Endothelial cell of umbilical vein (primary cell): ENCODE measurements around the gene UBE2G1. TPM values are rescaled to one million over a fixed set of nuclear protein-coding genes. Genes with fewer than 3 reads are reported as not detected.

ENCODE experiments used
- BruUV-seq: library from RNA; stranded (reverse); fragments of 400-500 nt; replicated peaks from 2 replicates; lab custom pipeline; 2021; lab: Mats Ljungman, UMichigan
- CTCF ChIA-PET: fragments of 300-600, 350-600 bp; sonication (Branson Sonifier 250); formaldehyde crosslinking; loops from one replicate; lab custom pipeline; 2021; ENCODE audit warnings: antibody characterized with exemption, inconsistent platforms; lab: Charles Lee
- POLR2A ChIA-PET: fragments of 300-600, 350-600 bp; sonication (Branson Sonifier 250); formaldehyde crosslinking; loops from one replicate; lab custom pipeline; 2021; ENCODE audit warnings: antibody characterized with exemption, inconsistent platforms; lab: Charles Lee
- DNase-seq: peaks from one replicate; pipeline ENCODE4 v3.0.0-alpha.2; 2011; ENCODE audit warnings: low read depth, low spot score
- FAIRE-seq: peaks from 2 replicates; lab custom pipeline; 2011; peaks lifted over from hg19 to GRCh38; lab: Jason Lieb, UNC
- H2AFZ ChIP-seq: 2 replicates; pipeline ENCODE4 v1.6.0; 2012; ENCODE audit warnings: low read depth, low read length, control low read depth, inconsistent platforms
- H3K27ac ChIP-seq: 2 replicates; pipeline ENCODE4 v1.5.1; 2011; ENCODE audit warnings: low read depth, mild to moderate bottlenecking, control low read depth, low read length, moderate library complexity; ENCODE audit not compliant: insufficient read depth
- H3K27me3 ChIP-seq, 2 experiments: 2 replicates each; pipeline versions ENCODE4 v1.6.0 to v1.6.1; 2011; ENCODE audit warnings: low read length in 2 of 2, mixed read lengths in 1 of 2; ENCODE audit not compliant: control insufficient read depth in 2 of 2, insufficient read depth in 2 of 2
- H3K36me3 ChIP-seq, 2 experiments: 2 replicates in 1 of 2; 3 replicates in 1 of 2; pipeline ENCODE4 v1.5.1; 2011; ENCODE audit warnings: low read length in 2 of 2, mild to moderate bottlenecking in 1 of 2, moderate library complexity in 1 of 2; ENCODE audit not compliant: control insufficient read depth in 2 of 2, insufficient read depth in 2 of 2; ENCODE audit errors: extremely low read depth in 1 of 2
- H3K4me1 ChIP-seq: 3 replicates; pipeline ENCODE4 v1.5.1; 2011; ENCODE audit warnings: mild to moderate bottlenecking, low read length; ENCODE audit not compliant: control insufficient read depth, insufficient read depth; ENCODE audit errors: extremely low read depth
- H3K4me2 ChIP-seq: 2 replicates; pipeline ENCODE4 v1.6.1; 2011; ENCODE audit warnings: low read length, control low read depth, mixed read lengths; ENCODE audit not compliant: insufficient read depth
- H3K4me3 ChIP-seq, 3 experiments: fragments of 200-600 bp in 1 of 3; sonication (generic), shearing (Covaris generic) in 1 of 3; replicated peaks in 1 of 3; 2 replicates each; pipeline ENCODE4 v1.5.1; 2011 to 2016; ENCODE audit warnings: control low read depth in 3 of 3, low read length in 3 of 3, mild to moderate bottlenecking in 2 of 3, inconsistent platforms in 1 of 3, low read depth in 1 of 3, moderate library complexity in 1 of 3; ENCODE audit not compliant: insufficient read depth in 1 of 3
- H3K79me2 ChIP-seq: 2 replicates; pipeline ENCODE4 v1.6.0; 2012; ENCODE audit warnings: low read length, inconsistent platforms; ENCODE audit not compliant: control insufficient read depth, insufficient read depth
- H3K9ac ChIP-seq: replicated peaks from 2 replicates; pipeline ENCODE3; 2011; ENCODE audit warnings: low read length, control low read depth; ENCODE audit not compliant: insufficient read depth; ENCODE audit errors: extremely low read depth
- H3K9me1 ChIP-seq: replicated peaks from 3 replicates; pipeline ENCODE4 v1.6.0; 2011; ENCODE audit warnings: mild to moderate bottlenecking, low read length; ENCODE audit not compliant: control insufficient read depth, insufficient read depth; ENCODE audit errors: extremely low read depth
- H3K9me3 ChIP-seq: replicated peaks from 2 replicates; pipeline ENCODE4 v1.5.1; 2012; ENCODE audit warnings: low read length, inconsistent platforms; ENCODE audit not compliant: control insufficient read depth, insufficient read depth
- H4K20me1 ChIP-seq: replicated peaks from 2 replicates; pipeline ENCODE3; 2011; ENCODE audit warnings: mild to moderate bottlenecking, low read length; ENCODE audit not compliant: control insufficient read depth, insufficient read depth; ENCODE audit errors: extremely low read depth
- CTCF ChIP-seq, 2 donors: IDR thresholded peaks; 1 replicate in 1 of 2; 2 replicates in 1 of 2; pipeline ENCODE4 v1.5.1; 2011; ENCODE audit warnings: low read length in 2 of 2, mild to moderate bottlenecking in 2 of 2, moderate library complexity in 2 of 2, control low read depth in 1 of 2, inconsistent platforms in 1 of 2, low read depth in 1 of 2; ENCODE audit not compliant: insufficient read depth in 1 of 2; ENCODE audit errors: extremely low read depth in 1 of 2
- EZH2 ChIP-seq: IDR thresholded peaks from 2 replicates; pipeline ENCODE4 v1.6.1; 2012; ENCODE audit warnings: borderline replicate concordance, low read depth, mild to moderate bottlenecking, moderate library complexity, low read length, inconsistent platforms; ENCODE audit not compliant: severe bottlenecking
- FOS ChIP-seq: IDR thresholded peaks from 2 replicates; pipeline ENCODE4 v1.6.1; 2011; ENCODE audit warnings: mild to moderate bottlenecking, low read length, moderate library complexity, borderline replicate concordance; ENCODE audit not compliant: insufficient read depth
- GATA2 ChIP-seq: IDR thresholded peaks from 2 replicates; pipeline ENCODE4 v1.7.0; 2011; ENCODE audit warnings: low read depth, mild to moderate bottlenecking, moderate library complexity, mixed read lengths, low read length; ENCODE audit not compliant: insufficient read length, insufficient read depth
- JUN ChIP-seq: IDR thresholded peaks from 2 replicates; pipeline ENCODE4 v1.6.1; 2011; ENCODE audit warnings: borderline replicate concordance, low read depth; ENCODE audit not compliant: insufficient read length, insufficient read depth
- MAX ChIP-seq: IDR thresholded peaks from 2 replicates; pipeline ENCODE4 v1.6.1; 2011; ENCODE audit not compliant: insufficient read depth, insufficient read length
- MYC ChIP-seq: IDR thresholded peaks from one replicate; pipeline ENCODE4 v1.6.1; 2011; ENCODE audit warnings: mild to moderate bottlenecking, low read depth, low read length
- POLR2A ChIP-seq: IDR thresholded peaks from 2 replicates; pipeline ENCODE4 v1.6.1; 2012; ENCODE audit warnings: low read depth, mild to moderate bottlenecking, control low read depth, low read length
- POLR2AphosphoS5 ChIP-seq: IDR thresholded peaks from 2 replicates; pipeline ENCODE4 v1.6.1; 2012; ENCODE audit warnings: low read depth, mild to moderate bottlenecking, control low read depth, low read length, moderate library complexity; ENCODE audit not compliant: insufficient read depth
- dilution Hi-C: fragments of 300-500 bp; cut with MboI; formaldehyde crosslinking; loops from one replicate; pipeline ENCODE4 v1.15.0; 2019; ENCODE audit warnings: low sequenced_read_pairs; ENCODE audit not compliant: extremely low pct_ligation_motif_present
- intact Hi-C: fragments of 100-400 bp; cut with micrococcal nuclease; formaldehyde crosslinking; loops from one replicate; pipeline ENCODE4 v1.10.0; 2022
- polyA plus RNA-seq, 4 experiments: library from polyadenylated mRNA; depleted of rRNA in 3 of 4; stranded (reverse) in 3 of 4; unstranded in 1 of 4; fragments of >200 nt; gene quantifications; 2 replicates each; pipeline versions ENCODE4 v1.2.1 to v1.2.3, GENCODE V29; 2011 to 2012; ENCODE audit warnings: missing spikeins in 1 of 4
- total RNA-seq: library from RNA; stranded (reverse); gene quantifications from 2 replicates; pipeline ENCODE4 v1.2.3, GENCODE V29; 2021

Gene UBE2G1
- total and polyA plus RNA-seq, 2 donors (not counting 3 experiments of a cell fraction or from before 2014, with no cell fraction given): 29.2 to 79.6 TPM

- POLR2A ChIA-PET: interaction anchor here (0.6 kb wide), 1 partner anchor 250 kb away, joined by 3 read pairs; no protein-coding TSS in a partner anchor
- no peak for FAIRE-seq
- Histone ChIP-seq H2AFZ (no peak overlapping the region), H3K9ac (no peak overlapping the region), H3K4me2 (no peak overlapping the region), H3K4me1 (no peaks in the 10 kb centered on the region), H3K27ac (no peak overlapping the region), H3K9me3 (no peaks in the 10 kb centered on the region), H3K79me2 (peaks cover 98% of the 10 kb centered on the region), H3K27me3 (no peaks in the 10 kb centered on the region), H3K4me3 (no peak overlapping the region), H3K9me1 (no peaks in the 10 kb centered on the region), H3K36me3 (no peaks in the 10 kb centered on the region), H4K20me1 (no peaks in the 10 kb centered on the region)
- no peak for DNase-seq
- BruUV-seq: no TSS peak
- CTCF ChIA-PET: interaction anchor here (0.7 to 1.8 kb wide), 5 partner anchors 8 to 110 kb away, joined by 3 to 5 read pairs (median 3); no protein-coding TSS in a partner anchor
- dilution Hi-C loops: no loop called here
- intact Hi-C loops: no loop called here
- TF ChIP-seq FOS (no peak), MYC (no peak), POLR2AphosphoS5 (no peak), MAX (no peak), CTCF (IDR thresholded peaks at IDR 0.05; ENCODE audit: extremely low read depth in 1 of 2, insufficient read depth in 1 of 2, low read depth in 1 of 2, low read length in 2 of 2) (no peak), EZH2 (no peak), GATA2 (no peak), JUN (no peak), POLR2A (no peak)
Measured at GRCh38 chr17:4340914-4341615, 25.4 kb downstream of the UBE2G1 start.
